GM19395 (cell line): ENCODE measurements around the gene CDYL2.

Source experiments
- ATAC-seq: cut with Tn5 transposase; IDR thresholded peaks from one replicate; pipeline ENCODE4 v1.9.1; 2021; ENCODE audit warnings: mild to moderate bottlenecking, moderate library complexity; ENCODE audit not compliant: unreplicated experiment

Gene CDYL2

DNA sequence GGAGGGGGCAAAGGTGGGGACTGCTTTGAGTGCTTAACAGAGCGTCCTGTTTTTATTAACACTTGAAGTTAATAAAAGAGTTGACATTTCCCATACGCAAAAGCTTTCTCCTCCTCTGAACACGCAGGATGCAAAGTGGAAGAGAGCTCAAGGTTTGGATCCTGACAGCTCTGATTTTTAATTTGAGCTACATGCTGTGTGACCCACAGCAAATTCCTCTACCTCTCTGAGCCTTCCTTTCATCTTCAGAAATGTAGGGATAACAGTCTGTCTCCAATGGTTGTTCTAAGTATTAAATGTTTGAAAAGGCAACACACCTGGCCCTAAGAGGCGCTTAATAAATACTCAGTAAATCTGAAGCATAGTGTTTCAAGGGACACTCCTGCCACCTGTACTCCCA lies 93.0 kb downstream of the CDYL2 start:
- ATAC-seq, result no peak

DNA sequence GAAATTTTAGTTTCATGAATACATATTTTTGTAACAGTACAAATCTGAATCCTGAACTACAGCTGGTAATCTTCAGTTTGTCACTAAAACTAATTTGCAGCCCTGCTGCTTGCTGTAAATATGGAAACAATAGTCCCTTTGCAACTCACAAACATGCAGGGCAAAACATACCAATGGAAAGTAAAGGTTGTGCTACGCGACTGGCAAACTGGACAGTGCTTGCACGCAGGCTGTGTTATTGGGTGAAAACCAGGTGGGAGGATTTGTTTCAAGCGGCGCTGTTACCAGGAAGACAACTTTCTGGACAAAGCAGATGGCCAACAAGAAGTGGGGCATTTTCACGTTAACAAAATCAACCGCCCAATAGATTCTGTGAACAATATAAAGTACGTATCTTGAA lies 93.5 kb downstream of the CDYL2 start:
- no peak for ATAC-seq

DNA sequence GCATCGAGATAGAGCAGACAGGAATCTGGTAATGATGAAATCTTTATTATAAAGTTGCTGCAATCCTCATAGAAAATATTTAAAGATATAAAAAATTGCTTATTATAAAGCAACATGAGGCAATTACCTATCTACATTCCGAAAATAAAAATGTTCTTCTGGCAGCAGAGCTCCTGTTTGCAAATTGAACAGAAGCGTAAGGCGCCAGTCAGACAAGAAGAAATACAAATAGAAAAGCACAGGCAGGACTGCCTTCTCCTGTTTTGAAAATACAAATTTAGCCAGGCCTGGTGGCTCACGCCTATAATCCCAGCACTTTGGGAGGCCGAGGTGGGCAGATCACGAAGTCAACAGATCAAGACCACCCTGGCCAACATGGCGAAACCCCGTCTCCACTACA lies 95.6 kb downstream of the CDYL2 start:
- no peak for ATAC-seq

DNA sequence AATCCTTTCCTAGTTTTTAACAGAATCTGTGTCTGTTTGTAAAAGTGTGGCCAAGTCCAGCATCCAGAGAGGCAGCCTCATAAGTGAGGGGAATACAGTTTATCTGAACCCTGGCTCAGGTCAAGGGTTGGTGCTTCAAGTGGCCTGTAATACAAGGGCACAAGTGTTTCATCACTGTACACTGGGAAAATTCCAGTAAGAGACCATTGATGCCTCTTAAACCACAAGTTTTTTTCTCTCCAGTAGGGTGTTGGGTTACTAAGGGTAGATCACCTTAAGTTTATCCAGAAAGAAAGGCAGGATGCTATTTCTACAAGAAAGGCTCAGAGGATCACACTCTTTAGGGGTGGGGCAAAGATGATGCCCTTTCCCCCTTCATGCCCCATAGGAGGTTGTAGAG lies 96.7 kb downstream of the CDYL2 start:
- no peak for ATAC-seq

DNA sequence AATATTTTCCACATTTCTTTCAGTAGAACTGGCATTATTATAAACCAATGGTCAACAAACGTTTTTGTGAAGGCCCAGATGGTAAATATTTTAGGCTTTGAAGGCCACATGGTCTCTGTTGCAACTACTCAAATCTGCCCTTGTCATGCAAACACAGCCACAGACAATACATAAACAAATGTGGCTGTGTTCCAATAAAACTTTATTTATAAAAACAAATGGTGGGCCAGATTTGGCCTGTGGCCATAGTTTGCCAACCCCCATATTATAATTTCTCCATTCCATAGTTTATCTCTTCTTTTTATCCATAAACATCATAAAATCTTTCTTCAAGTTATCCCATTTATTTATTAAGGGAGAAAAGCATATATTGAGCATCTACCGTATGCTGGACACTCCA lies 98.8 kb downstream of the CDYL2 start:
- no peak for ATAC-seq

DNA sequence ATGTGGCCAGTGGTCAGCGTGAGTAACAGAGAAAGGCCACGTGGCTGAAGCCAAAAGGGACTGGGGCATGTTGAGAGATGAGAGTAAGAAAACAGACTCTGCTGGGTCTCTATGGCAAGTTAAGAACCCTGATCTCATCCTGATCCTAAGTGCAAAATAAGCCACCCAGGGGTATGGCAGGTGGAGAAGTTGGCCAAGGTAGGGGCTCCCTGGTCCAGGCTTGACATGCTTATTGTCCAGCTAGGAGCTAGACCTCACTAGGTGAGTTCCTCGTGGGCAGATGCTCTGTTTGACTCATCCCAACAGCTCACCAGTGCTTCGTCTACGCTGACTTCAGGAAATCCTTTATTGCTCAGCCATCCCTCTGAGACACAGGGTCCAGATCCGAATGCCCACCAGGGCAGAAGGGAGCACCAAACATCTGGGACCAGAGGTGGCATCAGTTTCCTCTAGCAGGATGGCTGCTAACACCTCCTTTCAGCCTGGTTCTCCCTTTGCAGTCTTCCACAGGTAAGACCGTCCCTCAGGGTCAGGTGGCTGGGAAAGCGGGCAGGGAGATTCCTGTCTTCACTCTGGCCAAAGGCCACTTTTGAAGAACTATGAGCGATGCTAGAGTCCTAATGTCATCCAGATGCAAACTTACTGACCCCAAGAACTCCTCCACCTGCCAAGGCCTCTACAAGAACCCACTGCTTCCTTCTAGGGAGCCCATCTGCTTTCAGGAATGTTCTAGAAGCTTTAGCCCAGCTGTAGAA lies 99.5 kb downstream of the CDYL2 start:
- no peak for ATAC-seq

DNA sequence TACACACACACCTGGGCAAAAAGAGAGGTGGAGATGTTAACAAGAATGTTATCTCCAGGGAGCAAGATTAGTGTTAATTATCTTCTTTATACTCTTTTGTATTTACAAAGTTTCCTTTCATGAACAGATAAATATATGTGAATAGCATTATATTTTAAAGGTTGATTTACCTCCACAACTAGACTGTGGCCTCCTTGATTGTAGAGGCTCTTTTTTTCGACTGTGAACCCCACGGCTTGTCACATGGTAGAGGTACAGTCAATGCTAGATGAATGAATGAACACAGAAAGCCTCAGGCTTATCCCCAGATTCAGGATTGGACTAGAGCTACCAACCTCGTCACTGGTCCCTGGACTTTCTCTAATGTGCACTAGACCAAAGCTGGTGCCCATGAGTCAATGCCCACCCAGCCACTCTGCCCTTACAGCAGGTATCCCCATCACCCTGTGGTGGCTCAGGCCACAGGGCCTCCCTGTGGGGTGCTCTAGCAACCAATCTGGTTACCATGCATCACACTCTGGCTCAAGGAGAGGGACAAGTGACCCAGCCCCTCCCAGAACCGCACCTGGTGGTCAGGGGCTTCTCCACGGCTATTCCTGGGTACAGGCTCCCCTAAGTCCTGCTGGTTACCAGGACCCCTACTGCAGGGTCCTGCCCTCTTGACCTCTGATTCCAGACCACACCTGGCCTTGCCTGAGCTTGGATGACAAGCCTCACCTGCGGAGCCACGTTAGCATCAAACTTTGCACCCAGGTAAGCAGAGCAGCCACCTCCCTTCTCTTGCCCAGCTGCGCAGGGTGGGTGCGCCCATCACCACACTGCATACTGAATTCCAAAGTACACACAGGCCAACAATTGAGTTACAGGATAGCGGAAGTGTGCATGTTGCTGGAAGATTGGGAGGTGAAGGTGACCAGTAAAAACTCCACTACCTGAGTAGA lies 101.0 kb downstream of the CDYL2 start:
- ATAC-seq, result no peak

DNA sequence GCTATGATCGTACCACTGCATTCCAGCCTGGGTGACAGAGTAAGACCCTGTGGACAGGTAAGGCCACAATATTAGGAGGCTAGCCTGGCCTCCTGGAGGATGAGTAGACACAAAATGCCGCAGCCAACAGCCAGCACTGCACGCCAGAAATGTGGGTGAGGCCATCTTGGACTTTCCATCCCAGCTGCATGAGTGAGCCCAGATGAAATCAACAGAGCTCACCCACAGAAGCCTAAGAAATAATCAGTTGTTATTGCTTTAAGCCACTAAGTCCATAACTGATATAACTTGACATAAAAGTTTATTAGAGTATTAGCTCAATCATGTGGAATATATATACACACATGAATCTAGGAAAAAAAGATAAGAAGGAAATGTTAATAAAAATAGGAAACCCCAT lies 101.7 kb downstream of the CDYL2 start:
- ATAC-seq, result no peak

DNA sequence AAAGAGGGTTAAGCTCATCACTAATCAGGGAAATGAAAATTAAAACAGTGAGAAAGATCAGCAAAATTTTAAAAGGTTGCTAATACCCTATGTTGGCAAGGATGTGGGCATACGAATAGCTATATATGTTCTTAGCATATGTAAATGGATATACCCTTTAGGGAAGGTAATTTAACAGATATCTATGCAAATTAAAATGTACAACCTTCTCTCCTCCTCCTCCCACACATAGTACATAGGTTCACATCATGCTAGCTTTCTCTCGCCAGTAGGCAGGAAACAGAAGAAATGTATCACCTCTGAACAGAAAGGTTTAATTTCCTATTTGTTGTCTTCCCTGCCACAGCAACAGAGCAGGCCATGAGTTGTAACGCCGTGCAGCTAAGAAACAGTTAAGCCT lies 103.8 kb downstream of the CDYL2 start:
- no peak for ATAC-seq

DNA sequence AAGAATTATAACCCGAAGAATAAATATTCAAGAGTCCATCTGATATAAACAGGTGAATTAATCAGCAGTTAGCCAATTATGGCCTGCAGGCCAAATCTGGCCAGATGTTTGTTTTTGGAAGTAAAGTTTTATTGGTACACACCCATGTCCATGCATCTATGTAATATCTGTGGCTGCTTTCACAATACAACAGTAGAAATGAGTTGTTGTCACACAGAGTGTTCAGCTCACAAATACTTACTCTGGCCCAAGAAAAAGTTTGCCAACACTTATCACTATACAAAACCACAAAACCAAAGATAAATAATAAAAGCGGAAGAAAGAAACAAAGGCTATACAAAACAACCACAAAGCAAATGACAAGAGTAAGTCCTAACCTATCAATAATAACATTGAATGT lies 109.4 kb downstream of the CDYL2 start:
- ATAC-seq, result no peak

DNA sequence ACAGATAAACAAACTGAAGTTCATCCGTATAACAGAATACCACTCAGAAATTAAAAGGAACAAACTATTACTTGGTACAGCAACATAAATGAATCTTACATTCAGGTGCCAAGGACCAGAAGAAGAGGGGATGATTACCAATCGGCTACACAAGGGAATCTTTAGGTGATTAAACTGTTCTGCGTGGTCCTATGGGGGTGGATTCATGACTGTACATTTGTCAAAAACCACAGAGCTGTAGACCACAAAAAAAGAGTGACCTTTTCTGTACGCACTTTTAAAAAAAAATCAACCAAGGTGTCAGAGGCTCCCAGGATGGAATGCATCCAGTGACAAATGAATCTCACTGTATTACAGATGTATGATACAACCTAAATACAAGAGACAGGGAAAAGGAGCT lies 110.8 kb downstream of the CDYL2 start:
- no peak for ATAC-seq

DNA sequence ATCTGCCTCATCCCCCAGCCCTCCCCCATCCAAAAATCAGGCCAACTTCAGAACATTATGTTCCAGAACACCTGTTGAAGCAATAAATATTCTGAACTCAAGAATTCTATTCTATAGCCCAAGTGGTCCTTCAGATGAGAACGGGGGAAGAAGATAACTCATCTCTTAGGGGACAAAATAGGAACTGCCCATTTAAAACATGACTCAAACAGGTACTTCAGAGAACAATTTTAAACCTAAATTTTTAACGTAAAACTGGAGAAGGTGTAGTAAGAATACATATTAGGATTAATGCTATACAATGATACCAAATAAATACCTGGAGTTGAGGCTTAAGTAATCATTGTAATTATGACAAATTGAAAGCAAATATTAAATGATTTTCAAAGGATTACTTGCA lies 112.1 kb downstream of the CDYL2 start:
- ATAC-seq, result no peak

DNA sequence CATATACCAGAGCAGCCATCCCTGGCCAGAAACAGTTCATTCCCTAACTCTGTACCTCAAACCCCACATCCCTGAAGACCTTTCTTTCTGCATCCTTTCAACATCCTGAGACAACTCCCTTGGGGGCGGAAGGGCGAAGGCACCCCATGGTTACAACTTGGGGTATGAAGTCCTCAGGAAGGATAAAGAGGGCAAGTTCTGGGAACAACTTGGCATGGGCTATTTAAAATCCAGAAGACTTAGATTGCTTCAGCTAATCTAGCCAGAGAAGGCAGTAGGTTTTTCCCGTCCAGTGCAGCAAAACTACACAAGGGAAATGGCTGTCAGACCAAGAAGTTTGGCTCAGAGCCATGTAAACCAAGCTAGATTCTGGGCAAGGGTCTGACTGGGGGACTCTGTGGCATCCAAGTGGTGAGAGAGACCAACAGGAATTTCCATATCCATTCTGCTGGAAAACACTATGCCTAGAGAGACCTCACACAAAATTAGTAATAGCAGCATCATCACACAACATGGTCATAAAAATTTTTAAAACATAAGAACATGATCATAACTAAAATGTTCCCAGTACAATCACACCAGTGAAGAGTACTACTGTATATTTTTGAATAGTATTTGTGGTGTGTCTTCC lies 113.2 kb downstream of the CDYL2 start:
- no peak for ATAC-seq

DNA sequence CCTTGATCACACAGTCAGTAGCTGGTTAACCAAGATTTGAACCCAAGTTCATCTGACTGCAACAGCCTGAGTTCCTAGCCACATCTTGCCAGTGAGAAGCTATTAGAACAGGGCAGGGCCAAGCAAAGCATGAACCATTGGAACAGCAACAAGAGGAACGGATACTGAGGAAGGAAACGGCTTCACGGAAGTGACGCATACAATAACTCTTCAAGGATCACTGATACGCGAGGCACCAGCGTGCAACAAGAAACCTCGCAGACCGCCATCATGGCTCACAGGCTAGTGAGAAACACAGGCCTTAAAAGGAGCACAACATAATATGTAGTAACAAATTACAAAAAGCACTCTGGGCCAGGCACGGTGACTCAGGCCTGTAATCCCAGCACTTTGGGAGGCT lies 114.9 kb downstream of the CDYL2 start:
- ATAC-seq, result no peak

DNA sequence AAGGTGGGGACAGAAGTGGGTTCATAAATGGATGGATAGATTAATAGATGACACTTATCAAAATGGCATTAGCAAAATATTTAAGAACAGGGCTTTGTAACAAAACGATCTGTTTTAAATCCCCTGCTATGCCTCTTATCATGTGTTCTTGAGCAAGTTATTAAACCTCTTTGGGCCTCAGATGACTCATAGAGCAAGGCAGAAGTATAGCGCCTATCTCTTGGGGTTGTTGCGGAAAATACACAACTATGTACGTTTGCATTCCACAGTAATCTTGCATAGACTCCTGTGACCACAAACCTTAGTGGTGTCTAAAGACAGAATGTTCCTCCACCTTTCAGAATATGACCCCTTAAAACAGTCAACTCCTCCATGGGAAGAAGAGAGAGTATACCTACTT lies 116.8 kb downstream of the CDYL2 start:
- ATAC-seq, result no peak

DNA sequence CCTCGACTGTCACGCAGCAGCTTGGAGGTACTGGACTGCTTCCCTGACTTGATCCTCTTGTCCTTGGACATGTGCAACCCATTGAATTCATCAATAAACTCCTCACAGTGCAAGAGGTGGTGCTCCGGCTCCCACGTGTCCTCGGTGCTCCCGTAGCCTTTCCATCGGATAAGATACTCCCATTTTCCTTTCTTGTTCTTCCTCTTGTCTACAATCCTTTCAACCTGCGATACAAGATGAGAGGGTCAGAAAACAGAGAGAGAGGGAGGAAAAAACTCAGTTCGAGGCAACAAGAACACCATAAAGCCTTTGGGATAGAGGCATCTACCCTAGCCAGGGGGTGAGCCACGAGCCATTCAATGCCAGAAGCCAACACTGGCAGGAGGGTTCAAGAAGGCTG lies 119.5 kb downstream of the CDYL2 start:
- no peak for ATAC-seq

DNA sequence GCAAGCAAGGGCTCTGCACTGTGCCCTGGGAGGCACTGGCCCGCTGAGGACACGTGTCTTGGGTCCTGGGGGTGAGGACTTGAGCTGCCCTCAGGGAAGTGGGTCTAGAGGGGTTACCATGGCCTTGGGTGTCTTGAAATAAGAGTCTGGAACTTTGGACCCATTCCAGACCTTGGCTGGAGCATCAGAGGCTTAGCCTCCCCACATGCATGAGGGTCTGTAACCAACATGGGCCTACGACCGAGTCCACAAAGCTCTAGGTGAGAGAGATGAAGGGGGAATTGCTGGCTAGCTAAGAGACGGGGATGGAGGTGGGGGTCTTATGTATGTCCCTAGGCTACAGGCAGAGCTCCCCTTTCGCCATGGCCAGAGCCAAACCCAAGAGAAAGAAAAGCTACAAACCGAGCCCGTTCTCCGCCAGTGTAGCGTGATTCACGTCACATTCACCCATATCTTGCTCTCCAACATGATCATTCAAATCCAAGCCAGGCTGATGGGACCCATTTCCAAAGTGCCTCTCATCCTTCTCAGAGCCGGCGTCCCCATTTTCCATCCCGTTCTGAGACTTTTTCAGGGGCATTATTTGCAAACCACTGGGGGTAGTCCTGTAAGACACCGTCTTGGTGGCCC lies 120.1 kb downstream of the CDYL2 start:
- ATAC-seq, result no peak

DNA sequence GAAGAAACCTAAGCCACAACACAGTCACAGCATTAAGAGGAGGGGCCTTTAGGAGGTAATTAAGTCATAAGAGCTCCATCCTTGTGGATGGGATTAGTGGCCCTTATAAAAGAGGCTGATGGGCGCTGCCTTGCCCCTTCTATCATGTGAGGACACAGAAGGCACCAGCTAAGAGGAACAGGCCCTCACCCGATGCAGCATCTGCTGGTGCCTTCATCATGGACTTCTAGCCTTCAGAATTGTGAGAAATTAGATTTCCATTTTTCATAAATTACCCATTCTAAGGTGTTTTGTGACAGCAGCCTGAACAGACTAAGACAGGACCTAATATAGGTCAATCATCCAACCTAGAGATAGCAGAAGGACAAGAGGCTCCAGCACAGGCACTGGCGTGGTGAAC lies 120.8 kb downstream of the CDYL2 start:
- ATAC-seq, result no peak

DNA sequence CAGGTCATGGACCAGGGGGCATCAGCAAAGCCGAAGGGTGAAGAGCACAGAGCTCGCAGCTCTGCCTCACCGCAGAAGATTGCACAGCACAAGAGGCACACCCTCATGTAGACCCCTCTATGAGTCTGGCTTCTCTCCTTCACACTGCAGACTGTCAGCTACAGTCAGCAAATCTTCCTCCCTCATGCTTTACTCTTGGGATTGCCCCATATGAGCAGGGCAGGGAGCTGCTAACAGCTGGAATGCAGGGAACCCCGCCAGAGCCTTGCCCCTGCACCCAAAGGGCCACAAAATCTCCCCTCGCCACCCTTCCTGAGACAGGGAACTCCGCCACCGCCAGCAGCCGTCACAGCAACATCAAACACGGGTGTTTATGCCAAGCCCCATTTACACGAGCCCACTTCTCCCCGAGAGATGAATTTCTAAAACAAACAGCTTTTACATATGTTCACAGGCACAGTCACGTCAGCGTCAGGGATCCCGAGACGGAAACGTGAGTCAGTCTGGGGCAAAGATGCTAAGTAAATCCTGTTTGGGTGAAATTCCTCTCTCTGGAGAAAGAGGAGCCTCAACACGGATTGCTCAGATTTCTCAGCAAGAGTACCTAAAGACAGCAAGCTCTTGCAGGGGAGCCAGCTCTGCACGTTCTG lies 121.9 kb downstream of the CDYL2 start:
- ATAC-seq, result no peak

DNA sequence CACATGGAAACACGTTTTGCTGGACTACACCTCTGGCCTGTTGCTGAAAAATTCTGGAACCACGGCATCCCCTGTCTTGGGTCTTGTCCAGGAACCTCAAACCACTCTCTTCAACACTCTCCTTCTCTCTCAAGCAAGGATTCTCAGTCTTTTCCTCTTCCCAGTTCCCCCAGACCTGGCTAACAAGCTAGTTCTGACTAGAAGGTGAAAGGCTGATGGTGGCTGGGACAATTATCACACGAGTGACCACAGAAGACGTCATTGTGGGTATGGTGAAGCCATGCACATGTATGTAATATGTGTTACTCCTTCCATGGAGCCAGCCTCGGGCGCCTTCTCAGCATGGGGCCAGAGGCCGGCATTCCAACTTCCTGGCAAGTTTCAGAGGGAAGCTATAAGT lies 123.0 kb downstream of the CDYL2 start:
- ATAC-seq, result no peak

DNA sequence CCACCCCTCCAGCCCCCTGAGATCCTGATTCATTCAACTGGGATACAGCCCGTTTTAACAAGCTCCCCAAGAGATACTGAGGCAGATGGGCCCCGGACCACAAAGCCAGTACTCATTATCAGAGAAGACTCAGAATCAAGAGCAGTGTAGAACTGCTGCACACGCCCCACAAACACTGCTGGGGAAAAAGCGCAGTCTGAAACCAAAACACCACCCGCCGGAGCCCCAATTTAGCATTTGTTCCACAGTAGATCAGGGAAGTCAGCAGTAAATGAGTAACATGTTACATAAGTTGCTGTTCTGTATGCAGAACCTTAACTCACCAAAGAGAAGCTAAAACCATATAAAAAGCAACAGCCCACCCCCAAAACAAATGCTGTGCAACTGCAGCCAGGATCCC lies 123.6 kb downstream of the CDYL2 start:
- no peak for ATAC-seq
